CD8-positive, alpha-beta memory T cell (primary cell): Measurements from ENCODE around the gene TMEM121B. TPM values are rescaled to one million over a fixed set of nuclear protein-coding genes. Genes with fewer than 3 reads are reported as not detected.

Experiments
- CTCF ChIA-PET: fragments of 350-600 bp; sonication (Branson Sonifier 250); formaldehyde crosslinking; loops from one replicate; lab custom pipeline; 2021; ENCODE audit warnings: antibody characterized with exemption; lab: Charles Lee
- POLR2A ChIA-PET: fragments of 350-600 bp; sonication (Branson Sonifier 250); formaldehyde crosslinking; loops from one replicate; lab custom pipeline; 2021; ENCODE audit warnings: antibody characterized with exemption; lab: Charles Lee
- DNase-seq, 5 donors: peaks; one replicate each; pipeline versions ENCODE4 v3.0.0 to v3.0.0-alpha.2; 2020 to 2022; ENCODE audit warnings: mixed read lengths in 1 of 5
- H3K27ac ChIP-seq: one replicate; pipeline ENCODE4 v1.7.0; 2013; ENCODE audit warnings: low read depth, mild to moderate bottlenecking, low read length, moderate library complexity
- H3K27me3 ChIP-seq: 2 replicates; pipeline ENCODE4 v1.7.0; 2013; ENCODE audit warnings: low read length, mild to moderate bottlenecking; ENCODE audit not compliant: insufficient read depth, poor library complexity, severe bottlenecking
- H3K36me3 ChIP-seq: 2 replicates; pipeline ENCODE4 v1.7.0; 2013; ENCODE audit warnings: mild to moderate bottlenecking, low read length, moderate library complexity; ENCODE audit not compliant: insufficient read depth
- H3K4me1 ChIP-seq: 2 replicates; pipeline ENCODE4 v1.7.0; 2013; ENCODE audit warnings: mild to moderate bottlenecking, low read length, moderate library complexity; ENCODE audit not compliant: insufficient read depth
- H3K4me3 ChIP-seq: 2 replicates; pipeline ENCODE4 v1.7.0; 2013; ENCODE audit warnings: mild to moderate bottlenecking, low read length
- H3K9me3 ChIP-seq: 2 replicates; pipeline ENCODE4 v1.7.0; 2013; ENCODE audit warnings: mild to moderate bottlenecking, low read length
- H3K27ac Mint-ChIP-seq, 8 donors: one replicate each; pipeline ENCODE4 v1.8.0; 2020 to 2021; ENCODE audit warnings: mixed read lengths in 8 of 8, mild to moderate bottlenecking in 6 of 8, inconsistent platforms in 3 of 8, moderate library complexity in 3 of 8
- H3K27me3 Mint-ChIP-seq, 2 donors: one replicate each; pipeline ENCODE4 v1.8.0; 2020 to 2021; ENCODE audit warnings: mixed read lengths in 2 of 2, mild to moderate bottlenecking in 1 of 2, moderate library complexity in 1 of 2
- H3K36me3 Mint-ChIP-seq, 3 donors: one replicate each; pipeline ENCODE4 v1.8.0; 2020 to 2021; ENCODE audit warnings: mixed read lengths in 3 of 3, inconsistent platforms in 1 of 3, mild to moderate bottlenecking in 1 of 3
- H3K4me1 Mint-ChIP-seq, 3 donors: one replicate each; pipeline ENCODE4 v1.8.0; 2020 to 2021; ENCODE audit warnings: mixed read lengths in 3 of 3, inconsistent platforms in 1 of 3, mild to moderate bottlenecking in 1 of 3
- H3K4me3 Mint-ChIP-seq, 7 donors: one replicate each; pipeline ENCODE4 v1.8.0; 2020 to 2021; ENCODE audit warnings: mixed read lengths in 7 of 7, mild to moderate bottlenecking in 6 of 7, moderate library complexity in 4 of 7, inconsistent platforms in 2 of 7
- H3K9me3 Mint-ChIP-seq, 5 donors: one replicate each; pipeline ENCODE4 v1.8.0; 2020 to 2022; ENCODE audit warnings: mixed read lengths in 5 of 5, mild to moderate bottlenecking in 3 of 5, moderate library complexity in 2 of 5, inconsistent platforms in 1 of 5
- polyA plus RNA-seq: library from polyadenylated mRNA; unstranded; fragments of 300-500 nt; fragmentation: Illumina TruSeq; gene quantifications from one replicate; pipeline ENCODE4 v1.2.3, GENCODE V29; 2021
- total RNA-seq, 2 experiments: library from RNA; stranded (reverse); gene quantifications; one replicate each; pipeline ENCODE4 v1.2.3, GENCODE V29; 2021

Gene TMEM121B
- total and polyA plus RNA-seq, 3 experiments from 2014 or later, result 0.11 to 0.15 TPM; not detected in 1

- peaks cover 11 to 87% (median 23%) of the 10 kb centered on the region in 3 donors for H3K36me3 Mint-ChIP-seq
- POLR2A ChIA-PET, result no interaction called here
- no peaks in the 10 kb centered on the region for H3K27me3 Mint-ChIP-seq
These were observed 16.7 kb downstream of the TMEM121B start for GRCh38 chr22:17104336-17104935.

GRCh38 chr22:17103351-17103750 lies 17.8 kb downstream of the TMEM121B start:
- H3K9me3 Mint-ChIP-seq, result no peaks in the 10 kb centered on the region
- Histone ChIP-seq H3K27me3 (no peaks in the 10 kb centered on the region), H3K36me3 (peaks cover 67% of the 10 kb centered on the region), H3K27ac (no peak overlapping the region), H3K4me3 (no peak overlapping the region), H3K4me1 (peaks cover 79% of the 10 kb centered on the region), H3K9me3 (no peaks in the 10 kb centered on the region)
- peaks cover 0 to 2% of the 10 kb centered on the region in 2 donors for H3K27me3 Mint-ChIP-seq
- no peak overlapping the region for H3K27ac Mint-ChIP-seq
- no peak for DNase-seq
- peaks cover 37 to 70% (median 52%) of the 10 kb centered on the region in 3 donors for H3K4me1 Mint-ChIP-seq
- ChIA-PET POLR2A (no interaction called here), CTCF (no interaction called here)
- peaks cover 16 to 92% (median 28%) of the 10 kb centered on the region in 3 donors for H3K36me3 Mint-ChIP-seq
- H3K4me3 Mint-ChIP-seq, result no peak overlapping the region

More at GRCh38 chr22:17104336-17104935, 16.7 kb downstream of the TMEM121B start:
- peaks cover 62% of the 10 kb centered on the region for H3K36me3 ChIP-seq
- no peak overlapping the region for H3K4me3 ChIP-seq
- Mint-ChIP-seq H3K4me1 (peaks cover 26 to 59% (median 41%) of the 10 kb centered on the region in 3 donors), H3K27ac (no peak overlapping the region), H3K9me3 (no peaks in the 10 kb centered on the region), H3K4me3 (no peak overlapping the region)
- no peak overlapping the region for H3K27ac ChIP-seq
- DNase-seq, result no peak
- H3K4me1 ChIP-seq, result peaks cover 68% of the 10 kb centered on the region
- H3K9me3 ChIP-seq, result no peaks in the 10 kb centered on the region
- H3K27me3 ChIP-seq, result no peaks in the 10 kb centered on the region
- CTCF ChIA-PET, result no interaction called here

- no peak overlapping the region for H3K27ac ChIP-seq
- peaks cover 85% of the 10 kb centered on the region for H3K4me1 ChIP-seq
- no peaks in the 10 kb centered on the region for H3K9me3 Mint-ChIP-seq
- peaks cover 0 to 2% of the 10 kb centered on the region in 2 donors for H3K27me3 Mint-ChIP-seq
- no peak for DNase-seq
- peaks cover 66% of the 10 kb centered on the region for H3K36me3 ChIP-seq
- no peaks in the 10 kb centered on the region for H3K27me3 ChIP-seq
- ChIA-PET CTCF (no interaction called here), POLR2A (interaction anchor here (0.9 kb wide), 1 partner anchor 15 kb away, joined by 3 read pairs; no protein-coding TSS in a partner anchor)
- no peak overlapping the region for H3K4me3 ChIP-seq
- H3K36me3 Mint-ChIP-seq, result peaks cover 16 to 89% (median 26%) of the 10 kb centered on the region in 3 donors
- peaks cover 44 to 74% (median 58%) of the 10 kb centered on the region in 3 donors for H3K4me1 Mint-ChIP-seq
- no peak overlapping the region for H3K4me3 Mint-ChIP-seq
- peak overlapping the region in 2 of 8 donors; percentile 33 to 48 for H3K27ac Mint-ChIP-seq
- H3K9me3 ChIP-seq, result no peaks in the 10 kb centered on the region
These were observed 18.9 kb downstream of the TMEM121B start for GRCh38 chr22:17102297-17102667.

GRCh38 chr22:17101475-17102296 lies 19.5 kb downstream of the TMEM121B start:
- H3K27ac Mint-ChIP-seq, result peak overlapping the region in 6 of 8 donors; percentile 7 to 89 (median 50)

GRCh38 chr22:17100621-17101020 lies 20.5 kb downstream of the TMEM121B start:
- H3K4me1 Mint-ChIP-seq, result peaks cover 44 to 72% (median 56%) of the 10 kb centered on the region in 3 donors
- peaks cover 66% of the 10 kb centered on the region for H3K36me3 ChIP-seq
- peaks cover 16 to 80% (median 28%) of the 10 kb centered on the region in 3 donors for H3K36me3 Mint-ChIP-seq
- peaks cover 0 to 2% of the 10 kb centered on the region in 2 donors for H3K27me3 Mint-ChIP-seq
- DNase-seq, result no peak
- no peak overlapping the region for H3K4me3 ChIP-seq
- H3K4me3 Mint-ChIP-seq, result peak overlapping the region in 1 of 7 donors; percentile 21
- CTCF ChIA-PET, result no interaction called here
- H3K9me3 Mint-ChIP-seq, result no peaks in the 10 kb centered on the region
- peaks cover 82% of the 10 kb centered on the region for H3K4me1 ChIP-seq
- POLR2A ChIA-PET, result no interaction called here
- H3K27ac ChIP-seq, result no peak overlapping the region
- H3K9me3 ChIP-seq, result no peaks in the 10 kb centered on the region
- no peaks in the 10 kb centered on the region for H3K27me3 ChIP-seq
- peak overlapping the region in 4 of 8 donors; percentile 18 to 88 (median 59) for H3K27ac Mint-ChIP-seq

More at GRCh38 chr22:17101475-17102296, 19.5 kb downstream of the TMEM121B start:
- no peak for DNase-seq
- no peak overlapping the region for H3K4me3 Mint-ChIP-seq
- peaks cover 16 to 88% (median 28%) of the 10 kb centered on the region in 3 donors for H3K36me3 Mint-ChIP-seq
- Histone ChIP-seq H3K36me3 (peaks cover 66% of the 10 kb centered on the region), H3K4me3 (no peak overlapping the region), H3K4me1 (peaks cover 85% of the 10 kb centered on the region), H3K27ac (no peak overlapping the region), H3K9me3 (no peaks in the 10 kb centered on the region), H3K27me3 (no peaks in the 10 kb centered on the region)
- ChIA-PET POLR2A (interaction anchor here (0.9 kb wide), 1 partner anchor 15 kb away, joined by 3 read pairs; no protein-coding TSS in a partner anchor), CTCF (no interaction called here)
- no peaks in the 10 kb centered on the region for H3K9me3 Mint-ChIP-seq
- peaks cover 43 to 74% (median 57%) of the 10 kb centered on the region in 3 donors for H3K4me1 Mint-ChIP-seq
- H3K27me3 Mint-ChIP-seq, result peaks cover 0 to 2% of the 10 kb centered on the region in 2 donors

GRCh38 chr22:17098379-17098819 lies 22.8 kb downstream of the TMEM121B start:
- peaks cover 0 to 2% of the 10 kb centered on the region in 2 donors for H3K27me3 Mint-ChIP-seq
- H3K4me3 ChIP-seq, result peak overlapping the region; percentile 16
- ChIA-PET POLR2A (interaction anchor here (1.2 to 1.3 kb wide), 2 partner anchors 11 to 18 kb away, joined by 3 to 4 read pairs; no protein-coding TSS in a partner anchor), CTCF (interaction anchor here (1.3 kb wide), 1 partner anchor 11 kb away, joined by 3 read pairs; no protein-coding TSS in a partner anchor)
- H3K27me3 ChIP-seq, result no peaks in the 10 kb centered on the region
- H3K36me3 ChIP-seq, result peaks cover 54% of the 10 kb centered on the region
- no peaks in the 10 kb centered on the region for H3K9me3 ChIP-seq
- H3K27ac Mint-ChIP-seq, result peak overlapping the region; percentile 12 to 94 (median 87)
- DNase-seq, result peak in 3 of 5 donors; percentile 40 to 55 (median 53)
- peaks cover 16 to 71% (median 22%) of the 10 kb centered on the region in 3 donors for H3K36me3 Mint-ChIP-seq
- no peak overlapping the region for H3K27ac ChIP-seq
- H3K9me3 Mint-ChIP-seq, result no peaks in the 10 kb centered on the region
- H3K4me3 Mint-ChIP-seq, result peak overlapping the region in 6 of 7 donors; percentile 57 to 75 (median 68)
- H3K4me1 Mint-ChIP-seq, result peaks cover 59 to 83% (median 72%) of the 10 kb centered on the region in 3 donors
- peaks cover 83% of the 10 kb centered on the region for H3K4me1 ChIP-seq

- CTCF ChIA-PET, result interaction anchor here (1.0 to 1.1 kb wide), 2 partner anchors 9 to 74 kb away, joined by 3 read pairs; no protein-coding TSS in a partner anchor
- H3K4me1 Mint-ChIP-seq, result peaks cover 65 to 86% (median 79%) of the 10 kb centered on the region in 3 donors
- peaks cover 16 to 66% (median 19%) of the 10 kb centered on the region in 3 donors for H3K36me3 Mint-ChIP-seq
- no peak for DNase-seq
- Histone ChIP-seq H3K27me3 (no peaks in the 10 kb centered on the region), H3K9me3 (no peaks in the 10 kb centered on the region), H3K27ac (no peak overlapping the region), H3K4me3 (peak overlapping the region; percentile 16), H3K4me1 (peaks cover 87% of the 10 kb centered on the region), H3K36me3 (peaks cover 47% of the 10 kb centered on the region)
- peaks cover 0 to 2% of the 10 kb centered on the region in 2 donors for H3K27me3 Mint-ChIP-seq
- H3K4me3 Mint-ChIP-seq, result peak overlapping the region in 4 of 7 donors; percentile 33 to 75 (median 60)
- H3K9me3 Mint-ChIP-seq, result no peaks in the 10 kb centered on the region
- H3K27ac Mint-ChIP-seq, result peak overlapping the region; percentile 12 to 94 (median 80)
- POLR2A ChIA-PET, result no interaction called here
These were observed 23.5 kb downstream of the TMEM121B start for GRCh38 chr22:17097701-17098100.
